ENCODE measurements around the gene TPM4.

The TPM4 gene

GRCh38 chr19:16041991-16042386 is 34.3 kb upstream of the TPM4 start:
- DNase-seq (ENCODE audit: low spot score) = no peak

- DNase-seq (ENCODE audit: low spot score) = peak; percentile 20
Measured at GRCh38 chr19:16042533-16043085, 33.7 kb upstream of the TPM4 start.

DNA sequence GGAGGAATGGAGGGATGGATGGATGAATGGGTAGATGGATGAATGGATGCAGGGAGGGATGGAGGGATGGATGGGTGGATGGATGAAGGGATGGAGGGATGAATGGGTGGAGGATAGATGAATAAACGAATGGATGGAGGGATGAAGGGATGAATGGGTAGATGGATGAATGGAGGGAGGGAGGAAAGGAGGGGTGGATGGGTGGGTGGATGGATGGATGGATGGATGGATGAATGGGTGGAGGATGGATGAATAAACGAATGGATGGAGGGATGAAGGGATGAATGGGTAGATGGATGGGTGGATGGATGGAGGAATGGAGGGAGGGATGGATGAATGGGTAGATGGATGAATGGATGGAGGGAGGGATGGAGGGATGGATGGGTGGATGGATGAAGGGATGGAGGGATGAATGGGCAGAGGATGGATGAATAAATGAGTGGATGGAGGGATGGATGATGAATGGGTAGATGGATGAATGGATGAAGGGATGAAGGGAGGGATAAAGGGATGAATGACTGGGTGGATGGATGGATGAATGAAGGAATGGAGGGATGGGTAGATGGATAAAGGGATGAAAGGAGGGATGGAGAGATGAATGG is 33.0 kb upstream of the TPM4 start:
- DNase-seq (ENCODE audit: low spot score) = no peak

GRCh38 chr19:16044746-16045145 is 31.5 kb upstream of the TPM4 start:
- no peak for DNase-seq (ENCODE audit: low spot score)

- DNase-seq (ENCODE audit: low spot score) = no peak
Measured at GRCh38 chr19:16045171-16045570, 31.1 kb upstream of the TPM4 start.

DNA sequence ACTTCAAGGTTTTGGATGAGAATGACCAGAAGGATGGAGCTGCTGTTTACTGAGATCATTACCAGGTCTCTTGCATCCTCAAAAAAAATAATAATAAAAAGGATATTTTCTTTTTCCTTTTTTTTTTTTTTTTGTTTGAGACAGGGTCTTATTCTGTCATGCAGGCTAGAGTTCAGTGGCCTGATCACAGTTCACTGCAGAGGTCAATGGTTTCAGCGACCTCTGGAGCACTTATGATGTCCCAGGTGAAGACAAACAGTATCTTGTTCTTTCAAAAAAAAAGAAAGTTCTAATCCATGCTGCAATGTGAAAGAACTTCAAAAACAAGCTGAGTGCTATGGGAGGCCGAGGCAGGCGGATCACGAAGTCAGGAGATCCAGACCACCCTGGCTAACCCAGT is 30.4 kb upstream of the TPM4 start:
- DNase-seq (ENCODE audit: low spot score) = no peak

GRCh38 chr19:16048583-16048982 is 27.7 kb upstream of the TPM4 start:
- DNase-seq (ENCODE audit: low spot score) = no peak

GRCh38 chr19:16051254-16052025 is 24.9 kb upstream of the TPM4 start:
- no peak for DNase-seq (ENCODE audit: low spot score)

GRCh38 chr19:16052353-16052752 is 23.9 kb upstream of the TPM4 start:
- no peak for DNase-seq (ENCODE audit: low spot score)

DNA sequence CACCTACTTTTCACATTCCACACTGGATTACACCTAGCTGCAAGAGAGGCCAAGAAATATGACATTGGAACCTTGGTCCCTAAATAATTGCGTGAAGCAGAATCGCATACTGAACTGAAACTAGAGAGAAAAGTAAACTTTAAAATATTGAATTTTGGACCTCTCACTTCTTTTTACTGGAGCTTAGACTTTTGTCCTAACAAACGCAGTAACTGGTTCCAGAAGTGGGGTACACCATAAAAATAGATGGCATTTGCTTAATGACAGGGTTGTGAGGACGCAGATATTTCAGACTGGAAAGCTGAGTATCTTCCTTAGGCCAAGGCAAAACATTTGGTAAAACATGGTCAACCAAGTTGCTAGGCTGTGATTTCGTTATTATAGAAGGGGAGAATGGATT is 19.2 kb upstream of the TPM4 start:
- no peak for DNase-seq (ENCODE audit: low spot score)

DNA sequence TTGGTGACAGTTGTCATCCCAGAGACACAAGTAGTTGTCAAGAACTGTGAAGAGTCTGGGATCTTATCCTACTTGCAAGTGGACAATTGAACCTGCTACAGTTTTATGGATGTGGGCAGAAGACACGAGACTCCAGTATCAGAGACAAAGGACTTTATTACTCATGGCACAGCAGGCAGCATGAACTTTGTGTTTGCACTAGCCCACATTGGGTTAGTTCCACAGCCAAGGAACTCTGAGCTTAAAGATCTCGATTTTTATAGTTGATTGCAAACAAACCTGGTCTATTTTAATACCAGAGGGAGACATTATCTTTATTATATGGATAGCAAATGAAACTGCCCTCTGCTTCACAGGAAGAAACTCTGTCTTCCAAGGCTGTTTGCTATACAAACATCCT is 16.0 kb upstream of the TPM4 start:
- no peak for DNase-seq (ENCODE audit: low spot score)

GRCh38 chr19:16061943-16062342 is 14.4 kb upstream of the TPM4 start:
- no peak for DNase-seq (ENCODE audit: low spot score)

DNA sequence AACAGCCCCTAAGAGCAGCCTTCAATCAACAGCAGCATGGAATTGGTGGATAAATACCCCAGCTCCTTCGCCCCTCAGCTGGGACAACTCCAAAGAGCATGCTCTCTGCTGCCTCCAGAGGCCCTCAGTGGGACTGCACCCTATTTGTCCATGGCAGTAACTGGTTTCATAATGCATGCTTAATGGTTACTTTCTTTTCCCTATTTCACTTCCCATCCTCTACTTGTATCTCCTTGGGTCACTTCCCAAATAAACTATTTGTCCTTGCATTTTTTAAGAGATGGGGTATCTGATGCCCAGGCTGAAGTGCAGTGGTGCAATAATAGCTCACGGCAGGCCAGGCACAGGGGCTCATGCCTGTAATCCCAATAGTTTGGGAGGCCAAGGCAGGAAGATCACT is 13.5 kb upstream of the TPM4 start:
- DNase-seq (ENCODE audit: low spot score) = peak; percentile 43

DNA sequence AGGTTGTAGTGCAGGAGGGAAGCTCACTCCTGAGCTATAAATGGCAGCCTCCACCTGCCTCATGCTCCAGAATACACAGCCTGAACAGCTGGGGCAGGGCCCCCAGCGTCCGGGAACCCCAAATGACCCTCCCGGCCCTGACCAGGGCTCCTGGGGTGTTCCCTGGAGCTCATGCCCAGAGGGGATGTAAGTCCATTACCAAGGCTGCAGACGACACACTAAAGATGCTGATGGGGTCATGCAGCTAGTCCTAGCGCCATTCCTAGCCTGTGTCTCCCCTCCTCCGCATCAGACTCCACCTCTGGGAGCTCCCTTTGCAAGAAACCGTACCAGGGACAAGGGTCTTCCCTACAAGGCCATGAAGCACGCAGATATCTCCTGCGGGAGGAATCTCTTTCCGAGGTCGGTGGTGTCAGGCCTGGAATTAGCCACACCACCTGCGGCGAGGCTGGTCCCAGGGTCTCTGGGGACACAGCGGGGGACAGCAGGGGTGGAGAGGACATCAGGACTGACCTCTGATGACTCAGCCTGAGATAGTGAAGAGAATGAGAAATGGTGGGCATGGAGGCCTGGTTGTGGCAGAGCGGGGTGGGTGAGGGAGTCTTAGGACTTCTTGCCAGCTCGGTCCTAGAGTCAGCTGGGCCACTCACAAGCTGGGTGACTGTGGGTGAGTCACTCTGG is 11.9 kb upstream of the TPM4 start:
- DNase-seq (ENCODE audit: low spot score) = no peak

GRCh38 chr19:16066611-16067104 is 9.6 kb upstream of the TPM4 start:
- peak; percentile 31 for DNase-seq (ENCODE audit: low spot score)

GRCh38 chr19:16067205-16067938 is 8.9 kb upstream of the TPM4 start:
- no peak for DNase-seq (ENCODE audit: low spot score)

DNA sequence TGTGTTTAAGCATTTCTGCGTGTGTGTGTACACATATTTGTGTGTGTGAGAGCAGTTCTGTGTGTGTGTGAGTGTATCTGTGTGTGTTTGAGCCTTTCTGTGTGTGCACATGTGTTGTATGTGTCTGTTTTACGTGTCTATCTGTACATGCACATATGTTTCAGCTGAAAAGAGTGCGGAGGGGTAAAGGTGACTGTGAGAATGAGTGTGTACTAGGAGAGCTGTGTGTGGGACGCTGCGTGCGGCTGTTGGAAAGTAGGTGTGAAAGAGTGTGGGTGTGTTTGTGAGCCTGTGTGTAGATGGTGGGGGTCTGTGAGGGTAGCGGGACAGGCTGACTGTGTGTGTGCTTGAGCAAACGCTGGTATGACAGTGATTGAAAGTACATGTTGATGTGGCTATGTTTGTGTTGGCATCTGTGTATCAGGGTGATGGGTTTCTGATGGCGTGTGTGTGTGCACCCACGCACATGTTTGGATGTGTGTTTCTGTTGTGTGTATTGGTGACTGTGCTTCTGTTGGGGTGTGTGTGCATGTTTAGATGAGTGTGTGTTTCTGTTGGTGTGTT is 7.5 kb upstream of the TPM4 start:
- DNase-seq (ENCODE audit: low spot score) = no peak

- DNase-seq (ENCODE audit: low spot score) = no peak
Measured at GRCh38 chr19:16069813-16070365, 6.4 kb upstream of the TPM4 start.

- peak; percentile 49 for DNase-seq (ENCODE audit: low spot score)
Measured at GRCh38 chr19:16070366-16070990, 5.8 kb upstream of the TPM4 start.

GRCh38 chr19:16071072-16071691 is 5.1 kb upstream of the TPM4 start:
- no peak for DNase-seq (ENCODE audit: low spot score)

DNA sequence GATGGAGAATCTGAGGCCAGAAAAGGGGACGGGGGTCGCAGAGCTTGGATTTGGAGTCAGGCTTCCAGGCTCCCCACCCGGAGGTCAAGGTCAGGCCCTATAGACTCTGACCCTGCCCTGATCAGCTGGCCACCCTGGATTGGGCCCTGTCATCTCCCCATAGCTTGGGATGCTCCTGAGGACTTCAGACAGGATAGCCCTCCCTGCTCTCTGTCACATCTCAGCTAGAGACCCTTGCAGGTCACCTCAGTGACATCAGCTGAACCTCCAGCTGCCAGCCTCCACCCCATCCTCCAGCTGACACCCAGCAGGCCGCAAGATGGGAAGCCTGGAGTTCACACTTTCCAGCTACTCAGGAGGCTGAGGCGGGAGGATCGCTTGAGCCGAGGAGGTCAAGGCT is 2.8 kb upstream of the TPM4 start:
- DNase-seq (ENCODE audit: low spot score) = no peak
